ENCODE results near the gene SPATA2L.

Gene SPATA2L

GRCh38 chr16:89727406-89728120 lies 26.1 kb upstream of the SPATA2L start:
- DNase-seq = no peak

DNA sequence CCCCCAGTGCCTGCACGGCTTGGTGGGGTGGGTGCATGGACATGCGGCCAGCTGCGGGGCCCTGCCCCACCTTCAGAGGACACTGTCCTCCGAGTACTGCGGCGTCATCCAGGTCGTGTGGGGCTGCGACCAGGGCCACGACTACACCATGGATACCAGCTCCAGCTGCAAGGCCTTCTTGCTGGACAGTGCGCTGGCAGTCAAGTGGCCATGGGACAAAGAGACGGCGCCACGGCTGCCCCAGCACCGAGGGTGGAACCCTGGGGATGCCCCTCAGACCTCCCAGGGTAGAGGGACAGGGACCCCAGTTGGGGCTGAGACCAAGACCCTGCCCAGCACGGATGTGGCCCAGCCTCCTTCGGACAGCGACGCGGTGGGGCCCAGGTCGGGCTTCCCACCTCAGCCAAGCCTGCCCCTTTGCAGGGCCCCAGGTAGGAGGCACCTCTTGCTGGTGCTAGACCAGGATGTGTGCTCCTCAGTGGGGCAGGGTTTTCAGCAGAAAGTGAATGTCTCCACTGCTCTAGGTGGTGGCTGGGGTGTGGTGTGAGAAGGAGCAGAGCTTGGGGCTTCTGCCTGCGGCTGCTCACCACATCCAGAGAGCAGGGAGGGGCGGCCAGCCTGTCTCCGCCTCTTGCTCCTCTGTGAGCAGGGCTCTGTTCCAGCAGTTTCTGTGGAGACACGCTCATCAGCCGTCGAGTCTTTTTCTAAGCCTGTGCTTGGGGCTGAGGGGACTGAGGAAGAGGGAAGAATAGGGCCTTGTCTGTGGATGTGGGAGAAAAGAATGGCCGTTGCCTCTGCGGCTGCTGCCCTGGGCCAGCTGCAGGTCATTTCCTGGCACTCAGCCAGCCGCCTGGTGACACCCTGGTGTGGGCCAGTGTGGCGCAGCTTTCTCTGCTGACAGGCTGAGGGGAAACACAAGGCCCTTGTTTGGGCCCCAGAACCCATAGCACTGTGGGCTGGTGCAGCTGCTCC lies 22.1 kb upstream of the SPATA2L start:
- peak; percentile 84 for DNase-seq

GRCh38 chr16:89722392-89723278 lies 21.1 kb upstream of the SPATA2L start:
- peak; percentile 82 for DNase-seq

GRCh38 chr16:89721546-89722391 lies 20.3 kb upstream of the SPATA2L start:
- peak; percentile 93 for DNase-seq

DNA sequence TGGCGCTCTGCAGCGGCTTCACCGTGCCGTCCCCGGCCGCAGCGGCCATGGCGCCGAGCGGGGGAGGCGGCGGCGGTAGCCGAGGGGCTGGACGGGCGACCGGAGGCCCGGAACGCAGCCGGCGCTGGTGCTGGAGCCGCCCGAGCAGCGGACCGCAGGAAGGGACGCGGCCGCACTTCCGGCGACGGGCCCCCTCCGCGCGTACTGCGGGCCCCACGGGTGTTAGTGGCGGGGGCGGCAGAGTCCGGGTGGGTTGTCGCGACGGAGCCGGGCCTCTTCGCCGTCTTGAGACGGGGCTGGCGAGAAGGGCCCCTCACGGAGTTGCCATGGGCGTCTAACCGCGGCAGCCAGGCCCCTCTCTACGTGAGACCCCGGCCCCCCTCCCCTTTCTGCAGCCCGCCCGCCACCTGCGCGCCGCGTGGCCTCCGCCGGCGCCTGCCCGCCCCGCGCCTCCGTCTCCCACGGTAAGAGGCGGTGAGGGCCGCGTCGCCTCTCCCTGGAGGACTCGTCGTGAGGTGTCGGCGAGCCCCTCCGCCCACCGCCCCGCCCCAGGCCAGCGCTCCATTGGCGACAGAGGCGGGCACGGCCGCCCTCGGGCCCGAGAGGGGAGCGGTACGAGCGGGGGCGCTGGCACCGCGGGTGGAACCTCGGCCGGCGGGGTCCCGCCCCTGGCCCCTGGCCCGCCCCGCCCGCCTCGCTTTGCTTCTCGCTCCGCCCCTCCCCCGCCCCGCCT lies 19.5 kb upstream of the SPATA2L start, which contains the start of the genes VPS9D1 and ZNF276:
Gene VPS9D1, minus strand, starts transcription at position 86 of the 733 bp plus-strand sequence. Its CDS starts 37 bp downstream, at position 49.
Gene ZNF276, plus strand, starts transcription at position 725 of the 733 bp plus-strand sequence. CDS start 104 bp downstream, outside the sequence.
- DNase-seq = peak; percentile 92

GRCh38 chr16:89720551-89720812 lies 19.0 kb upstream of the SPATA2L start:
- no peak for DNase-seq

- no peak for DNase-seq
These were observed 16.4 kb upstream of the SPATA2L start for GRCh38 chr16:89717688-89718505.

GRCh38 chr16:89716916-89717687 lies 15.6 kb upstream of the SPATA2L start:
- DNase-seq = no peak

DNA sequence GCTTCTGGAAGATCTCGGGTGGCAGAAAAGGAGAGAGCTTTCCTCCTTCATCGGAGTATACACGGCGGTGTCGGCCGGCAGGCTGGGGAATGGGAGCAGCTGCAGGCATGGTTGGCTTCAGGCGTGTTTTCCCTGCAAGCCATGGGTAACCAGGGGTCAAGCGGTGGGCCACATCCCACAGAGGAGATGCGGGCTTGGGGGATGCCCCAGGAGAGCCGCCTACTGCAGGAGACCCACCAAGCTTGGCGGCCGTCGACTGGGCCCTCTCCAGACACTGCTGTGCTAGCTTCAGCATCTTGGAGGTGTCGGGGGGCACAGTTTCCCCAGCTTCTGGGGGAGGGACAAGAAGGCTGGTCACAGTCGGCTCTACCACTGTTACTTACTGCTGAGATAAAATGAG lies 15.0 kb upstream of the SPATA2L start:
- no peak for DNase-seq

DNA sequence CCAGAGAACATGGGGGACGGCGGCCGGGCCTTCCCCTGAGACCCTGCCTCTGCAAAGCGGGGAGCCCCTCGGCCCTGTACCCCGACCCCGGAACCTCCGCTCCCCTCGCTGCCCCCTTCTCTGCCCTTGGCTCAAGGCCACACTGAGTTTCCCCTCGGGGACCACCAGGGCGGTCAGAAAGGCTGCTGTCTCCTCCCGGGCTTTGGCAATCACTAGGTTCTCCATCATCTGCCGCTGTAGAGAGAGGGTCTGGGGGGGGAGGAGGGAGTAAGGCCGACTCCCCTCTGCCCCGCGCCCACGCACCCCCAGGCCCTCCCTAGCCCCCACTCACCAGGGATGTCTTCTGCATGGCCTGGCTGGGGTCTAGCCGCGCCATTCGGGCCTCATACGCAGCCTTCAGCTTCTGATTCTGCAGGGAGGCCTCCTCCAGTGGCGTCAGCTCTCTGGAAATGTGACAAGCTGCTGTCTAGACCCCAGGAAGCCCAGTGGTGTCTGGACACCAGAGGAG lies 10.8 kb upstream of the SPATA2L start:
- no peak for DNase-seq

GRCh38 chr16:89711601-89712273 lies 10.2 kb upstream of the SPATA2L start:
- DNase-seq = peak; percentile 82

GRCh38 chr16:89710709-89711564 lies 9.4 kb upstream of the SPATA2L start:
- no peak for DNase-seq

DNA sequence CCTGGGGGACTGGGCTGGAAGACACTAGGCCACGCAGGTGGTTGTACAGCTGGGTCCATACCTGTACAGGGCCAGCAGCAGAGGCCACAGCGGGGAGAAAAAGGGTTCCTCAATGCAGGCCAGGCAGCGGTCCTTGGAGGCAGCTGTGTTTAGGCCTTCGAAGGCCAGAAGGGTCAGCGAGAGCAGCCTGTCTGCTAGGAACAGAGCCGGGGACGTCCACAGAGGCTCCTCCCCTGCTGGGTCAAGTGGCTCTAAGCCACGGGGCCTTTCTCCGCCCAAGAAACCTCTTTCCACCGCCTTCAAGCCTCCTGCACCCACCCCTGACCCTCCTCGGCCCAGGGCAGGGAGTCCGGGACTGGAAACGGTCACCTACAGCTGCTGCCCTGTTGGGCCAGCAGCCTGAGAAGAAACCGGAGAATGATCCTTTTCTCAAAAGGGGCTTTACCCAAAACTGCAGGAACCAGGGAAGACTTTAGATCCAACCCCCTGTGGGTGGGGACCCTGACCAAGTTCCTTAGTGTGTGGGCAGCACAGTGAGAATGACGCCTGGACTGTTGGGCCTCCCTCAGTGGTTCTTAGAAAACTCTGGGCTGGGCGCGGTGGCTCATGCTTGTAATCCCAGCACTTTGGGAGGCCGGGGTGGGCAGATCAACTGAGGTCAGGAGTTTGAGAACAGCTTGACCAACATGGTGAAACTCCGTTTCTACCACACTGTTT lies 8.4 kb upstream of the SPATA2L start:
- DNase-seq = no peak

- DNase-seq = no peak
These were observed 7.7 kb upstream of the SPATA2L start for GRCh38 chr16:89709166-89709565.

DNA sequence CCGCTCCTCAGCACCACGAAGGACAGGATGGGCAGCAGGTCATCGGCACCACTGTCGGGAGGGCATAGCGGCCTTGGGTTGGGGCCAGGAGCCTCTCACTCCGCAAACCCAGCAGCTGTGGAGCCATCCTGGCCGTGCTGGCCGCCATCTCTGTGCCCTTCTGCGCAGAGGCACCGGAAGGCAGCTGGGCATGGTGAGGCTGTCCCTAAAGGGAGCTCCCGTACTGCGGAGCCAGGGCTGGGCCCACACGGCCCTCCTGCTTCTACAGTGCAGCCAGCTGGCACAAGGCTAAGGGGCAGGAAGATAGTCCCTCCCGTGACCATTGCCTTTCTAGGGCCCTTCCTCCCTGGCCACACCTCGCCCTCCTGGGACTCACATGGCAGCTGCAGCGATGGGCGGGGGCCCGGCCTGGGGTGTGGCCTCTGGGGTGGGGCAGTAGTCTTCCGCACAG lies 7.0 kb upstream of the SPATA2L start:
- no peak for DNase-seq

DNA sequence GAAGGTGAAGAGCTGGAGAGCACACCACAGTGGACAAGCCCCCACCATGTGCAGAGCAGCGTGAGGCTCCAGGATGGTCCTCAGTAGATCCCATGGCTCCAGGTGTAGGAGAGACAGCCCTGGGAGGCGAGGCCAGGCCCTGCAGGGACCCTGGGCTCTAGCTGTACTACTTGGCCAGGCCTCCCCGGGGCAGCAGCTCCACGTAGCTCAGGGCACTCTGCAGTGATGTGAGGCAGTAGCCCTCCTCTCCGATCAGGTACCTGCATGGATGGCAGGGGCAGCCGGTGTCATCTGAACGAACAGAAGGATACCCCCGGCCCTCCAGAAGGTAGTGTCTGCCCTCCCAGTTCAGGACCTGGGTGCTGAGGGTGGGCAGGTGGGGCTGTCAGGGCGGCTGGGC lies 6.2 kb upstream of the SPATA2L start:
- no peak for DNase-seq

Measured in CD4-positive, alpha-beta T cell treated with Interleukin-17A for 4 hours (primary cell).